ENCODE data around the gene CDH4.

The CDH4 gene

GRCh38 chr20:61772828-61773631 is 521.0 kb downstream of the CDH4 start:
- Histone ChIP-seq H3K4me2 (ENCODE audit: insufficient read depth, low read length, poor library complexity, severe bottlenecking) (no peak overlapping the region), H2BK5ac (ENCODE audit: low read length) (no peak overlapping the region), H3K27ac (replicated peaks; ENCODE audit: low read length) (no peak overlapping the region), H3K4me3 (ENCODE audit: low read length in 2 of 2) (no peak overlapping the region), H2BK120ac (ENCODE audit: low read depth, low read length) (no peak overlapping the region), H3K4me1 (ENCODE audit: control insufficient read depth in 2 of 2, insufficient read depth in 1 of 2, low read depth in 1 of 2, low read length in 2 of 2) (peaks cover 0 to 2% of the 10 kb centered on the region in 2 donors), H3K14ac (ENCODE audit: low read length) (no peak overlapping the region), H2AFZ (ENCODE audit: low read length) (no peak overlapping the region), H3K9me3 (replicated peaks in 1 of 2; ENCODE audit: control insufficient read depth in 2 of 2, insufficient read depth in 1 of 2, low read depth in 1 of 2, low read length in 2 of 2) (no peaks in the 10 kb centered on the region), H4K91ac (ENCODE audit: low read depth, low read length, poor library complexity) (no peak overlapping the region), H3K36me3 (replicated peaks in 1 of 2; ENCODE audit: control insufficient read depth in 2 of 2, insufficient read depth in 2 of 2, low read length in 2 of 2) (no peaks in the 10 kb centered on the region), H3K79me1 (ENCODE audit: low read depth, low read length) (peaks cover 2% of the 10 kb centered on the region), H2AK5ac (ENCODE audit: low read depth, low read length) (no peak overlapping the region), H3K4ac (ENCODE audit: low read length) (no peak overlapping the region), H3K18ac (ENCODE audit: low read length) (peak overlapping the region; percentile 76), H2BK15ac (ENCODE audit: low read length) (no peak overlapping the region), H4K8ac (ENCODE audit: low read depth, low read length) (no peak overlapping the region), H3K27me3 (ENCODE audit: control insufficient read depth in 3 of 3, insufficient read depth in 3 of 3, low read depth in 1 of 3, low read length in 3 of 3) (no peaks in the 10 kb centered on the region), H2BK12ac (ENCODE audit: low read length) (no peak overlapping the region), H3K23ac (ENCODE audit: low read depth, low read length, poor library complexity) (no peak overlapping the region), H3K9ac (ENCODE audit: low read depth, low read length, poor library complexity) (no peak overlapping the region)
- no CpG with 5 or more reads among the region's 53 CpGs for WGBS, 2 donors (ENCODE audit: extremely low coverage in 2 of 2, insufficient read length in 2 of 2, insufficient replicate concordance in 1 of 2)
- no peak for DNase-seq (ENCODE audit: low spot score)

DNA sequence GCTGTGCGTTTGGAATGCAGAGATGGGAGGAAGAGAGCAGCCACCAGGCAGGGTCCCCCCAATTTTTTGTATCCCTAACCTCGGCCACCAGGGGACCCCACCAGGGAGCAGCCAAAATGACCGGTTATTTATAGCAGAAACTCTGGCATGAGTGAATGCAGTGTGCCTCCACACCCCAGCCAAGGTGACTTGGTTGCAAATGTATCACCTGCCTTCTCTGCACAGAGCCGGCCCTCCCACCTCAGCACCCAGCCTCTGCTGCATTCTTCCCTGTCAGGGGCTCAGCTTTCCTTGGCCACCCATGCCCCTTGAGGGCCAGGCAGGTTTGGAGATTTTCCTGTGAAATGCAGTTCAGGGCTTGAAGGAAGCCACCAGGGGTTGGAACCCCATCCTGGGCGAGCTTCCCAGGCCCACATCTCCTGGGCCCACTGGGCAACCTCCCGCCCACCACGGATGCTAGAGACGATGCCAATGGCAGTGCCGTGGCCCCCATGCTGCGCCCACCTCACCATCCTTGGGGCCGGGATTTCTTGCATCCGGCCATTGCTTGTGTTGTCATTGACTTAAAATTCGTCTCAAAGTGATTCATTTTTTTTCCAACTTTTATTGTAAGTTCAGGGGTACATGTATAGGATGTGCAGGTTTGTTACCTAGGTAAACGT is 522.0 kb downstream of the CDH4 start:
- no peak for DNase-seq (ENCODE audit: low spot score)
- Histone ChIP-seq H3K27ac (replicated peaks; ENCODE audit: low read length) (no peak overlapping the region), H2BK15ac (ENCODE audit: low read length) (no peak overlapping the region), H3K4ac (ENCODE audit: low read length) (no peak overlapping the region), H3K4me3 (ENCODE audit: low read length in 2 of 2) (no peak overlapping the region), H2BK12ac (ENCODE audit: low read length) (no peak overlapping the region), H2AFZ (ENCODE audit: low read length) (no peak overlapping the region), H2BK5ac (ENCODE audit: low read length) (no peak overlapping the region), H3K79me1 (ENCODE audit: low read depth, low read length) (peaks cover 2% of the 10 kb centered on the region), H3K4me2 (ENCODE audit: insufficient read depth, low read length, poor library complexity, severe bottlenecking) (no peak overlapping the region), H3K9ac (ENCODE audit: low read depth, low read length, poor library complexity) (no peak overlapping the region), H3K14ac (ENCODE audit: low read length) (no peak overlapping the region), H2AK5ac (ENCODE audit: low read depth, low read length) (no peak overlapping the region), H3K23ac (ENCODE audit: low read depth, low read length, poor library complexity) (no peak overlapping the region), H3K18ac (ENCODE audit: low read length) (no peak overlapping the region), H4K8ac (ENCODE audit: low read depth, low read length) (no peak overlapping the region), H3K9me3 (replicated peaks in 1 of 2; ENCODE audit: control insufficient read depth in 2 of 2, insufficient read depth in 1 of 2, low read depth in 1 of 2, low read length in 2 of 2) (no peaks in the 10 kb centered on the region), H4K91ac (ENCODE audit: low read depth, low read length, poor library complexity) (no peak overlapping the region), H2BK120ac (ENCODE audit: low read depth, low read length) (no peak overlapping the region), H3K4me1 (ENCODE audit: control insufficient read depth in 2 of 2, insufficient read depth in 1 of 2, low read depth in 1 of 2, low read length in 2 of 2) (peaks cover 0 to 2% of the 10 kb centered on the region in 2 donors), H3K27me3 (ENCODE audit: control insufficient read depth in 3 of 3, insufficient read depth in 3 of 3, low read depth in 1 of 3, low read length in 3 of 3) (no peaks in the 10 kb centered on the region), H3K36me3 (replicated peaks in 1 of 2; ENCODE audit: control insufficient read depth in 2 of 2, insufficient read depth in 2 of 2, low read length in 2 of 2) (no peaks in the 10 kb centered on the region)
- WGBS, 2 donors (ENCODE audit: extremely low coverage in 2 of 2, insufficient read length in 2 of 2, insufficient replicate concordance in 1 of 2) = no CpG with 5 or more reads among the region's 14 CpGs

DNA sequence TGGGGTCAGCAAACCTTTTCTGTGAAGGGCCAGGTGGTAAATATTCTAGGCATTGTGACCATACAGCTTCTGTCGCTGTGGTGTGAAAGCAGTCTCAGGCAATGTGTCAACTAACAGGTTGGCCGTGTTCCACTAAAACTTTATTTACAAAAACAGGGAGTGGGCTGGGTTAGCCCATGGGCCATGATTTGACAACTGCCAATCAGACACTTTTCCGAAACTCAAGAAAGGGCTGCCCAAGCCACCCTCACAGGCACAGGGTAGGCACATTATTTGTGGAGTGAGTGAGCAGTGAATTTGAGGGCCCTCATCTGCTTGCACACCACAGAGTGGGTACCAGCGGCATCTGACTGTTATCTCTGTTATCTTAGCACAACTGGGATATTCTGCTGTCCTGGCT is 523.4 kb downstream of the CDH4 start:
- Histone ChIP-seq H3K9me3 (replicated peaks in 1 of 2; ENCODE audit: control insufficient read depth in 2 of 2, insufficient read depth in 1 of 2, low read depth in 1 of 2, low read length in 2 of 2) (no peaks in the 10 kb centered on the region), H3K4me1 (ENCODE audit: control insufficient read depth in 2 of 2, insufficient read depth in 1 of 2, low read depth in 1 of 2, low read length in 2 of 2) (peaks cover 0 to 2% of the 10 kb centered on the region in 2 donors)

GRCh38 chr20:61776491-61777075 is 524.5 kb downstream of the CDH4 start:
- Histone ChIP-seq H2BK5ac (ENCODE audit: low read length) (no peak overlapping the region), H3K27me3 (ENCODE audit: control insufficient read depth in 3 of 3, insufficient read depth in 3 of 3, low read depth in 1 of 3, low read length in 3 of 3) (no peaks in the 10 kb centered on the region), H3K4me2 (ENCODE audit: insufficient read depth, low read length, poor library complexity, severe bottlenecking) (no peak overlapping the region), H2BK120ac (ENCODE audit: low read depth, low read length) (no peak overlapping the region), H3K9ac (ENCODE audit: low read depth, low read length, poor library complexity) (no peak overlapping the region), H2AFZ (ENCODE audit: low read length) (no peak overlapping the region), H2AK5ac (ENCODE audit: low read depth, low read length) (no peak overlapping the region), H4K8ac (ENCODE audit: low read depth, low read length) (no peak overlapping the region), H3K23ac (ENCODE audit: low read depth, low read length, poor library complexity) (peak overlapping the region; percentile 66), H3K27ac (replicated peaks; ENCODE audit: low read length) (no peak overlapping the region), H3K4ac (ENCODE audit: low read length) (no peak overlapping the region), H2BK15ac (ENCODE audit: low read length) (no peak overlapping the region), H3K36me3 (replicated peaks in 1 of 2; ENCODE audit: control insufficient read depth in 2 of 2, insufficient read depth in 2 of 2, low read length in 2 of 2) (no peaks in the 10 kb centered on the region), H3K79me1 (ENCODE audit: low read depth, low read length) (peaks cover 2% of the 10 kb centered on the region), H3K9me3 (replicated peaks in 1 of 2; ENCODE audit: control insufficient read depth in 2 of 2, insufficient read depth in 1 of 2, low read depth in 1 of 2, low read length in 2 of 2) (no peaks in the 10 kb centered on the region), H3K18ac (ENCODE audit: low read length) (no peak overlapping the region), H3K4me3 (ENCODE audit: low read length in 2 of 2) (no peak overlapping the region), H3K14ac (ENCODE audit: low read length) (no peak overlapping the region), H3K4me1 (ENCODE audit: control insufficient read depth in 2 of 2, insufficient read depth in 1 of 2, low read depth in 1 of 2, low read length in 2 of 2) (peaks cover 0 to 2% of the 10 kb centered on the region in 2 donors), H4K91ac (ENCODE audit: low read depth, low read length, poor library complexity) (no peak overlapping the region), H2BK12ac (ENCODE audit: low read length) (no peak overlapping the region)
- no peak for DNase-seq (ENCODE audit: low spot score)
- no CpG with 5 or more reads among the region's 18 CpGs for WGBS, 2 donors (ENCODE audit: extremely low coverage in 2 of 2, insufficient read length in 2 of 2, insufficient replicate concordance in 1 of 2)

More for the DNA sequence above, 523.4 kb downstream of the CDH4 start:
- Histone ChIP-seq H3K4me3 (ENCODE audit: low read length in 2 of 2) (no peak overlapping the region), H2AK5ac (ENCODE audit: low read depth, low read length) (no peak overlapping the region), H4K91ac (ENCODE audit: low read depth, low read length, poor library complexity) (no peak overlapping the region), H3K18ac (ENCODE audit: low read length) (no peak overlapping the region), H2BK12ac (ENCODE audit: low read length) (no peak overlapping the region), H3K9ac (ENCODE audit: low read depth, low read length, poor library complexity) (no peak overlapping the region), H3K27me3 (ENCODE audit: control insufficient read depth in 3 of 3, insufficient read depth in 3 of 3, low read depth in 1 of 3, low read length in 3 of 3) (no peaks in the 10 kb centered on the region), H3K14ac (ENCODE audit: low read length) (no peak overlapping the region), H3K27ac (replicated peaks; ENCODE audit: low read length) (no peak overlapping the region), H3K4ac (ENCODE audit: low read length) (no peak overlapping the region), H2BK5ac (ENCODE audit: low read length) (no peak overlapping the region), H3K36me3 (replicated peaks in 1 of 2; ENCODE audit: control insufficient read depth in 2 of 2, insufficient read depth in 2 of 2, low read length in 2 of 2) (no peaks in the 10 kb centered on the region), H3K79me1 (ENCODE audit: low read depth, low read length) (peaks cover 2% of the 10 kb centered on the region), H3K4me2 (ENCODE audit: insufficient read depth, low read length, poor library complexity, severe bottlenecking) (no peak overlapping the region), H2BK15ac (ENCODE audit: low read length) (no peak overlapping the region), H3K23ac (ENCODE audit: low read depth, low read length, poor library complexity) (no peak overlapping the region), H4K8ac (ENCODE audit: low read depth, low read length) (no peak overlapping the region), H2BK120ac (ENCODE audit: low read depth, low read length) (no peak overlapping the region), H2AFZ (ENCODE audit: low read length) (no peak overlapping the region)
- WGBS, 2 donors (ENCODE audit: extremely low coverage in 2 of 2, insufficient read length in 2 of 2, insufficient replicate concordance in 1 of 2) = no CpG with 5 or more reads among the region's 4 CpGs
- no peak for DNase-seq (ENCODE audit: low spot score)
